GM18517 (cell line): Measurements from ENCODE around the gene OTUD1.

Source experiments
- ATAC-seq: cut with Tn5 transposase; IDR thresholded peaks from one replicate; pipeline ENCODE4 v1.9.1; 2021; ENCODE audit warnings: mild to moderate bottlenecking, moderate library complexity; ENCODE audit not compliant: unreplicated experiment

The OTUD1 gene

DNA sequence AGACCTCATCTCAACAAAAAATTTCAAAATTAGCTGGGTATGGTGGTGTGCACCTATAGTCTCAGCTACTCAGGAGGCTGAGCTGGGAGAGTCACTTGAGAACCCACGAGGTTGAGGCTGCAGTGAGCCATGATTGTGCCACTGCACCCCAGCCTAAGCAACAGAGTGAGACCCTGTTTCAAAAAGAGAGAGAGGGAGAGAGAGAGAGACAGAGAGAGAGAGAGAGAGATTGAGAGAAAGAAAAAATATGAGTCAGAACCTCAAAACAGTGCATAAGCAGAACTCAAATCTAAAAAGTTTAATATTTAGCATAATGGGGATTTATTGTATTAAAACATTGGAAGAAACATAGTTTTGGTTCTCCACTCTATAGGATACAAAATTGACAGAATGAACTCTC lies 17.5 kb upstream of the OTUD1 start:
- no peak for ATAC-seq

DNA sequence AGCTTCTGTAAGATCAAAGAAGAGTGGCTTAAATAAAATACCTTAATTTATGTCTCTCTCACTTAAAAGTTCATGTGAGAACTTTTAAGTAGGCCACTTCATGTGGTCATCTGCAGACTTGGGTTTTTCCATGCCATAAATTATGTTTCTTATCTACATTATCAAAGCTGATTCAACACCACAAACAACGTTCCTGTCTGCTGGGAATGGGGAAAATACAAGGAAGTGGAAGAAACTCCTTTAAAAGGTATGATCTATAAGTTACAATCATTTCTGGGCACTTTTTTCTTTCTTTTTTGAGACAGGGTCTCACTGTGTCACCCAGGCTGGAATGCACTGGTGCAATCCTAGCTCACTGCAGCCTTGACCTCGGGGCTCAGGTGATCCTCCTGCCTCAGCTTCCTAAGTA lies 16.9 kb upstream of the OTUD1 start:
- no peak for ATAC-seq

DNA sequence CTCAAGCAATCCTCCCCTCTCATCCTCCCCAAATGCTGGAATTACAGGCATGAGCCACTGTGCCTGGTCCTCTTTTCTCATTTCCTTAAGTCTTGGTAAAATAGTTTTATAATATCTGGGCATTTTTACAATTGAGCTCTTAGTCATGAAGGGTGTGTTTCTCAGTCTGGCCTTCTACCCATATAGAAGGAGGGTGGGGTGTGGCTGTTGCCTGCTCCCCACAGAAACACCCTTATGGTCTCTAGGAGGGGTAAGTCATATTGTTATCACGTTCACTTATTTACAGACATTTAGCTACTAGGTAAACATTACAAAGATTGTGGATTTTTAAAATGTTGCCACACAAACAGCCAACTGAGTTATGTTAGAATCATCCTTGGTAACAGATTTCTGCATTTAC lies 6.7 kb upstream of the OTUD1 start:
- no peak for ATAC-seq

DNA sequence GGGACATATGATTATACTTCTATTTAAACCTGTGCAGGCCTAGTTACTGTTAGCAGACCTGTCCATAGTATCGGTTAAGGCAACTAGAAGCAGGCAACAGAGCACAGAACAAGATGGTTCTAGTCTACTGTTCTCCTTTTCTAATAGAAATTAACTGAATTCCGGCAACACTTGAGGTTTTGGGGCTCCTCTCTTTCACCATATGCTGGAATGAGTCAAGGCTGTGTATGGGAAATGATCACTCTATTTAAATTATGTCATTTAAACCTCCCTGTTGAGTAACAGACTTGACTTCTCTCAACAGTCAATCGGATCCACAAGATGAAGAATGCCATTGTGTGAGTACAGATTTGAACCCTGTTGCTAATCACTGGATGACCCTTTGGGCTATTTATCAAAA lies 6.2 kb upstream of the OTUD1 start:
- ATAC-seq = no peak

DNA sequence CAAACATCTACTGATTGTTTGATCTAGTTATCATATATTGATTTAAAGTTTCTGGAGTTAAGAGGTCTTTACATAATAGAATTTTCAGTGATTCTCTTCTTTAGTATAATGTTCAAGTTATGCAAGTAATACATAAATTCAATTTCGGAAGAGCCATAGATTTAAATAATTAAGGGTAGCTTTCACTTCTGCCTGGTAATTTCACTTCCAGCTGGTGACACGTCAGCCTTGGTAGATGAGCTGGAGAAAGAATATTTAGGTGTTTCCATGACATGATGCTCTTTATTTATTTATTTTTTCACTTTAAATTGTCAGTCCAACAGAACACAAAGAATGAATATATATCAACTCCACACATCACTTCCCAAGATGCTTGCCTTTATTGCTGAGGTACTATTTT lies 5.2 kb upstream of the OTUD1 start:
- no peak for ATAC-seq

DNA sequence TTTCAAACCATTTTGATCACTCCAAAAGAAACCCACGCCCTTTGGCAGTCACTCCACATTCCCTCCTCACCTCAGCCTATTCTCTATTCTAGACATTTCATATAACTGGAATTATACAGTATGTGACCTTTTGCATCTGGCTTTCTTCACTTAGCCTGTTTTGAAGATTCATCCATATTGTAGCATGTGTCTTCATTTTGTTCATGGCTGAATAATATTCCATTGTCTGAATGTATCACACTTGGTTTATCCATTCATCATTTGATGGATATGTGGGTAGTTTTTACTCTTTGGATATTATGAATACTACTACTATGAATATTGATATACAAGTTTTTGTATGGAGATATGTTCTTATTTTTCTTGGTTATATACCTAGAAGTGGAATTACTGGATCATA lies 3.5 kb upstream of the OTUD1 start:
- no peak for ATAC-seq

DNA sequence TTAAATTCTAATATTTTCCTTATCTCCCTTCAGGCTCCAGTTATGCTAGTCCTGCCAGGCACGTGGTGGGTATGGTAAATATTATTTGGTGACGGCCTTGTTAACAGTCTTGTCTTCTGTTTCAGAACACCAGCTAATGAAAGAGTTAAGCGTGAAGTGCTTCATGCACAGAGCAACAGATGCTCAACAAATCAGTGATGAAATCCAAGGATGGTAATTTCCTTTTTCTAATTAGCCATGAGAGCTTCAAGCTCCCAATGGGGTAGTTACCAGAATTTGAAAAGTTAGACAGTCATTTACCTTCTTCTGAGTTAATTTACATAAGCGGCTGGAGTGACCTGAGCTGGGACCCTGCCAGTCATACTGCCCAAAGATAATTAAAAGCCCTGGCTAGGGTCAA lies 1.9 kb upstream of the OTUD1 start:
- no peak for ATAC-seq

DNA sequence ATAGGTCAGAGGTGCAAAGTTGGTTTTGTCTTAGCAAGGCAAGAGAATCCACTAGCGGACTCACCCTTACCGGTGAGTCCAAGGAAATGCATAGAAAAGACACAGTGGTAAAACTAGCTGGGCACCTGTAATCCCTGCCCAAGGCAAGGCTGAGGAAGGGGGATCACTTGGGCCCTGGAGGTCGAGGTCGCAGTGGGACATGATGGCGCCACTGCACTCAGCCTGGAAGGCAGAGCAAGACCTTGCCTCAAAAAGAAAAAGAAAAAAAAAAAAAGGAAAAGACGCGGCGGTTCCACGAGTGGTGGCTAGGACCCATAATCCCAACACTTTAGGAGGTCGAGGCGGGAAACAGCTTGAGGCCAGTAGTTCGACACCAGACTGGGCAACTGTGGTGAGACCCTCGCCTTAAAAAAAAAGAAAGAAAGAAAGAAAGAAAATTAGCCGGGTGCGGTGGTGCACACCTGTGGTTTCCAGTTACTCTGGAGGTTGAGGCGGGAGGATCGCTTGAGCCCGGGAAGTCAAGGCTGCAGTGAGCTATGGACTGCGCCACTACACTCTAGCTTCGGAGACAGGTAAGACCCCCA lies 820 bp upstream of the OTUD1 start:
- no peak for ATAC-seq

DNA sequence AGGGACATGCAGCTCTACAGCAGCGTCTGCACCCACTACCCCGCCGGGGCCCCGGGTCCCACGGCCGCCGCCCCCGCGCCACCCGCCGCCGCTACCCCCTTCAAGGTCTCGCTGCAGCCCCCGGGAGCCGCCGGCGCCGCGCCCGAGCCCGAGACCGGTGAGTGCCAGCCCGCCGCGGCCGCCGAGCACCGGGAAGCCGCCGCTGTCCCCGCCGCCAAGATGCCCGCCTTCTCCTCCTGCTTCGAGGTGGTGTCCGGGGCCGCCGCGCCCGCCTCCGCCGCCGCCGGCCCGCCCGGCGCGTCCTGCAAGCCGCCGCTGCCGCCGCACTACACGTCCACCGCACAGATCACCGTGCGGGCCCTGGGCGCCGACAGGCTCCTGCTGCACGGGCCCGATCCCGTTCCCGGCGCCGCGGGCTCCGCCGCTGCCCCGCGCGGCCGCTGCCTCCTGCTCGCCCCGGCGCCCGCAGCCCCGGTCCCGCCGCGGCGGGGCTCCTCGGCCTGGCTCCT lies 631 bp downstream of the OTUD1 start:
- peak; percentile 22 for ATAC-seq

DNA sequence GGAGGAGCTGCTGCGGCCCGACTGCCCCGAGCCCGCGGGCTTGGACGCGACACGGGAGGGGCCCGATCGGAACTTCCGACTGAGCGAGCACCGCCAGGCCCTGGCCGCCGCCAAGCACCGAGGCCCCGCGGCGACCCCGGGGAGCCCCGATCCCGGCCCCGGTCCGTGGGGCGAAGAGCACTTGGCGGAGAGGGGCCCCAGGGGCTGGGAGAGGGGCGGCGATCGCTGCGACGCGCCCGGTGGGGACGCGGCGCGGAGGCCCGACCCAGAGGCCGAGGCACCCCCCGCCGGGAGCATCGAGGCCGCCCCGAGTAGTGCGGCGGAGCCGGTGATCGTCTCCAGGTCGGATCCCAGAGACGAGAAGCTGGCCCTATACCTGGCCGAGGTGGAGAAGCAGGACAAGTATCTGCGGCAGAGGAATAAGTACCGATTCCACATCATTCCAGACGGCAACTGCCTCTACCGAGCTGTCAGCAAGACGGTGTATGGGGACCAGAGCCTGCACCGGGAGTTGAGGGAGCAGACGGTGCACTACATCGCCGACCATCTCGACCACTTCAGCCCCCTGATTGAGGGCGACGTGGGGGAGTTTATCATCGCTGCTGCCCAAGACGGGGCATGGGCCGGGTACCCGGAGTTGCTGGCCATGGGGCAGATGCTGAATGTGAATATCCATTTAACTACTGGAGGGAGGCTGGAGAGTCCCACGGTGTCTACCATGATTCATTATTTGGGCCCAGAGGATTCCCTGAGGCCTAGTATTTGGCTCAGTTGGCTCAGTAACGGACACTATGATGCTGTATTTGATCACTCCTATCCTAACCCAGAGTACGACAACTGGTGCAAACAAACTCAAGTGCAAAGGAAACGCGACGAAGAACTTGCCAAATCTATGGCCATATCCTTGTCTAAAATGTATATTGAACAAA lies 1.4 kb downstream of the OTUD1 start:
- peak; percentile 15 for ATAC-seq

DNA sequence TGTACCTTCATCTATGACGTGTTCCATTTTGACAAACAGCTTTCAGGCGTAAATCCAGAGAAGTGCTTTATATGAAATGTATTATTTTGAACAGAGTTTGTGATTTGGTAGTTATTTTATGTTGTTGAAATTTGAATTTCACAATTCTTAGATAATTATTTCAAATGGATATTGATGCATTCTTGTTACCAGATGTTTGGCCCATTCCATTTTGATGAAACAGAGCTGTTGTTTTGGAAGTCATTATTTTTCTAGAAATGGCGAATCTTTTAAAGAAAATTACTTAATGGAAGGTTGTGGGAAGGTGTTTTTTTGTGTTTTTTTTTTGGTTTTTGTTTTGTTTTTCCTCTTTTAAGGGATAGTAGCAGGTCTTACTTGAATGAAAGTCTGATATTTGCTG lies 2.4 kb downstream of the OTUD1 start:
- no peak for ATAC-seq

DNA sequence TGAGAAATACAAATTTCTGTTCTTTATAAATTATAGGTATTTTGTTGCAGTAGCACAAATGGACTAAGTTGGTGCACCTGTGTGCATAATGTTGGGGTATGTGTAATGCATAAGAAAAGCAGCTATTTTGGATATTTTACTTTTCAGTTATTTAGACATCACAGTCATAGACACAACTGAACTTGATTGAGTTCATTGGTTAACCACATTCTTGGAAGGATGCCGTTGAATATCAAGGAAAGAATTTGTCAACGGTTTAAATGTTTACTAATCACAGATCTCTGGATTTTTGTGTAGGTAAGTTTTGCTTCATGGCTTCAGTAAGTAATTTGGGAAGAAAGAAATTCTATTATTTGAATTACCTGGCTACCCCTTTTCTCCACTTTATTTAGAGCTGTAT lies 4.1 kb downstream of the OTUD1 start:
- no peak for ATAC-seq

DNA sequence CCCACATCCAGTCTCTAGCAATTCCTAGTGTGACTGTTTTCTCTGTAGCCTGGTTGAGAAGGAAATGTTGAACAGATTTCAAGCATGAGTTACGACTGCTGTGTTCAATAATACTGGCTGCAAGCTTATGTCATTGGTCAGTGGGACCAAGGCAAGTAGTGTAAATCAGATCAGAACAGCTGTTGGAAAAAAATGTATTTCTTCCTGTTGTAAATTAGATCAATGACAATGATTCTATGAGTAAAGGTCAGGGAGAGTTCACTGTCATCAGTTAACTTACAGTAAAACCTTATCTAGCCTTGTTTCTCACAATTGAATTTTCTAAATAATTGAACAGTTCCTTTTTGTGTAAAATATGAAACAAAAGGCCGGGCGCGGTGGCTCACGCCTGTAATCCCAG lies 6.7 kb downstream of the OTUD1 start:
- no peak for ATAC-seq

DNA sequence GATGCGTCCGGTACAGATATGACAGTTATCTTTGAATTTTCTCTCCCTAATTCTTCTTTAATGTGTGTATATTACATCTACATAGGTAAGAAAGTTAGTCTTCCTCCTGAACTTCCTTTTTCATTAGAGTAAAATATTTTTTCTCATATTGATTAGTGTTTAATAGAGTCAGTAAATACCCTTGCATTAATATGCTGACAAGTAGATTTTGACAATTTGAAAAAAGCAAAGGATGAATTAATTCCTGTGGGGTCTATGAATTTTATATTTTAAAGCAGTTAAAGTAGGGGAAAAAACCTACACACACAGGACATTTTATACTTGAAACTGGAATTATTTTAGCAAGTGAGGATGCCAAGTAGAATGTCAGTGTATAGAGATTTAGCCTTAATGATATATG lies 9.4 kb downstream of the OTUD1 start:
- no peak for ATAC-seq

DNA sequence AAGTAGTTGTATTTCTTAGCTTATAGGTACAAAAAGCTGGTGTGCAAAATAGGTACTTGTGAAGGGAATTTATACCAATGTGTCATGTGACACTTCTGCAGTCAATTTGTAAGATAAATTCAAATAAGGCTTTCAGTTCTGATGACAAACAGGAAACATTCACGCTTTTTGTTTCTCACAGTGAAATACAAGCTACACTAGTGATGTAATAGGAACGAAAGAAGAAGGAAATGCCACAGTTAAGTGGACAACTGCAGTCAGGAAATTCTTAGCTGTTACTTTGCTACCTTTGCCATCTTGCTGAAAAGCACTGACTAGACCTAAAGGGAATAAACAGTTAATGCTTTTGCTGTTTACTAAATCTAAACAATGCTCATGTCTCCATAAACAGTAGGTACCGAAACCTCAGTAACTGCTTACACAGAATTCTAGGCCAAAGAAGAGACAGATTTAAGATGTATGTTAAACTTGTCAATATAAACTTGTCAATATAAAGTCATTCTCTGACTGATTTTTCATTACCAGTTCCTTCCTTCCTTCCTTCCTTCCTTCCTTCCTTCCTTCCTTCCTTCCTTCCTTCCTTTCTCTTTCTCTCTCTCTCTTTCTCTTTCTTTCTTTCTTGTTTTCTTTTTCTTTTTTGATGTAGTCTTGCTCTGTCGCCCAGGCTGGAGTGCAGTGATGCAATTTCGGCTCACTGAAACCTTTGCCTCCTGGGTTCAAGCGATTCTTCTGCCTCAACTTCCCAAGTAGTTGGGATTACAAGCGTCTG lies 10.1 kb downstream of the OTUD1 start:
- ATAC-seq = peak; percentile 94

DNA sequence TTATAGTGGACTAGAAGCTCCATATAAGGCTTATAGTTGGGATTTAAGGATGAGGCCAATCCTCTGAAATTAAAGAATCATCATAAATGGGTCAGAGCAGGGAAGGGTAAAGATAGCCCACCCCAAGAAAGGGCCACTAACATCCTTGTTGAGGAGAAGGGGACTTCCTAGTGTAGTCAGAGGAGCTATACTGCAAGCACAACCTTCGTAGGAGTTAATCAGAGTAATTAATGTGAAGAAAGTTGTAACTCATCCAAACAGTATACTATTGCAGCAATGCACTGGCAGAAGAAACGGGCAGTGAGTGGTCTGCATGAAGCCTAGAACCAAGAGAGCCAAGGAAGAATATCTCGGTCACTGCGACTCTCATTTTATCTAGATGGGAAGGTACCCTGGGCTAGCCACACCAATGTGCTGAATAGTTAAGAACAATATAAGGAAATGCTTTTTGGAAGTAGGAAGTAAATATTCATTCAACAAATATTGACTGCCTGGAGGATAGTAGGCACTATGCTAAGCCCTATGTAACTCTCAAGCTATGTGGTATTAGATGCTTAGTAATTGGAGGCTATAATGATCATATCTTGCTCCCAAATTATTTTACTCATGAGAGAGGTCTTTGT lies 13.3 kb downstream of the OTUD1 start:
- ATAC-seq = no peak

DNA sequence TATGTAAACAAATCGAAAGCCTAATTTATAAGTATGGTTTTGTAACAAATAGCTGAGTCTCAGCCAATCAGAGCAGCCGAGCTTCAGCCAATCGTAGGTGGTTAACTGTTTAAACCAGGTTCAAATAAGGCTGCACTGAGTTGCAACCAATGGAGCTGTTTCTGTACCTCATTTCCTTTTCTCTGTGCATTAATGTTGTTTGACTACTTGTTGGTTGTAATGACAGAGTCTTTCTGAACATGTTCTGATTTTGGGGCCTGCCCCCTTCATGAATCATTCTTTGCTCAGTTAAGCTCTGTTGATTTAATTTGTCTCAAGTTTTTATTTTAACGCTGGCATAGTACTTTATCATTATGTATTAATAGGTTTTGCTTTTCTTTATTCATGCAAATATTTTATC lies 14.6 kb downstream of the OTUD1 start:
- no peak for ATAC-seq

DNA sequence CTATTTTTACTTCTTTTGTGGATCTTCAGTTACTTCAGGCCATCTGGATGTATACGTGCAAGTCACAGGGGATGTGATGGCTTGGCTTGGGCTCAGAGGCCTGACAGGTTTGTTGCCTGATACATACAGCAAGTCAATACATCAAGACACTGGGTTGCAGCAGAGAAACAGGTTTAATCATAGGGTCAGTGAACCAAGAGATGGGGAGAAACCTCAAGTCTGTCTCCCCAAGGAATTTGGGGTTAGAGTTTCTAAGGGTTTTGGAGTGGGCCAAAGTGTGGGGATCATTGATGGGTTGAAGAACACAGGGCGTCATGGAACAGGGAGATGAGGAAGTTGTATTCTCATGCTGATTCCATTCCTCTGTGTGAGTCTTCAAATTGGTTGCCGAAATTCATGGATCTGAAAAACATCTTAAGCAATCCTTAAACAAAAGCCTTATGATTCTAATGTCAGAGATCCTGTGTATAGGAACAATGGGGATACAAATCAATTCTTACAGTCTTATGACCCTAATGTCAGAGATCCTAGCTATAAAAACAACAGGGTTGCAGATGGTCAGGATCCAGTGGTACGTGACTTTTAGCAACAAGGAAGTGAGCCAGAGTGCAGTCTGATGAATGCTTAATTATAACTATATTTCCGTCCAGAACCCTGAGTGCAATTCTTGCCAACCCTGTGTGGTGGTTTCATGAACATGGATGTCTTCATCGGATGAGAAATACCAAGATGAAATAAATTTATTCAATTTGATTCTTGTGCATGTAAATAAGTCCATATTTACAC lies 18.9 kb downstream of the OTUD1 start:
- no peak for ATAC-seq

DNA sequence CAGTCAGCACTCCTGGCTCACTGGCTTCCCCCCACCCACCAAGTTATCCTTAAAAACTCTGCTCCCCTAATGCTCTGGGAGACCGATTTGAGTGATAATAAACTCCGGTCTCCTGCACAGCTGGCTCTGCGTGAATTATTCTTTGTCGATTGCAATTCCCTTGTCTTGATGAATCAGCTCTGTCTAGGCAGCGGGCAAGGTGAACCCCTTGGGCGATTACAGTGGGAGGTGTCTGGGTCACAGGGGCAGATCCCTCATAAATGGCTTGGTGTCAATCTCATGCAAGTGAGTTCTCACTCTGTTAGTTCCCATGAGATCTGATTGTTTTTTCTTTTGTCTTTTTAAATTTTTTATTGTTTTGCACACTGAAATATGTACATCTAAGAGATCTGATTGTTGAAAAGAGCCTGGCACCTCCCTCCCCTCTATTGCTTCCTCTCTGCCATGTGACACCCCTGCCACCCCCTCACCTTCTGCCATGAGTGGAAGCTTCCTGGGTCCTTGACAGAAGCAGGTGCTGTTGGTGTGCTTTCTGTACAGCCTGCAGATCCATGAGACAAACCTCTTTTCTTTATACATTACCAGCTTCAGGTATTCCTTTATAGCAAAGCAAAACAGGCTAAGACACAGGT lies 20.5 kb downstream of the OTUD1 start:
- no peak for ATAC-seq

DNA sequence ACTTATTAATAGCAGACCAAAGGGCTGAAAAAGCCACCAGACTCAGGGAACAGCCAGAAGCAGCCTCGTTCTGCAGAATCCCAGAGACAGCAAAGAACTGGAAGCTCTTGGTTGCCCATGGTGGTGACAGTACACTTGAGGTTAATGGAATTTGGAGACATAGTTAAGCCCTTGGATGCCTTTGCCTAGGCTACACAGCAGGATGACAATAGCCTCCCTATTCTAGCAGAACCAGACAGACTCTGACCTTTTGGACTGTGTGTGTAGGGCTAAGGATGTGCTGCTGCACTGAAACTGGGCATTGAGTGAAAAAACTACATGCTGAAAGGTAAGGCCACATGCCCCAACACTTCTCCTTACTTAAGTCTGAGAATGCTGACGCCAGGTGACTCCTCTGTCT lies 22.7 kb downstream of the OTUD1 start:
- no peak for ATAC-seq
